Measurements from ENCODE around the gene CFAP298. TPM values are rescaled to one million over a fixed set of nuclear protein-coding genes. Genes with fewer than 3 reads are reported as not detected.

Gene CFAP298
- total and polyA plus RNA-seq, 2 donors (not counting 3 experiments of a cell fraction or from before 2014, with no cell fraction given) = 17.6 to 44.1 TPM

DNA sequence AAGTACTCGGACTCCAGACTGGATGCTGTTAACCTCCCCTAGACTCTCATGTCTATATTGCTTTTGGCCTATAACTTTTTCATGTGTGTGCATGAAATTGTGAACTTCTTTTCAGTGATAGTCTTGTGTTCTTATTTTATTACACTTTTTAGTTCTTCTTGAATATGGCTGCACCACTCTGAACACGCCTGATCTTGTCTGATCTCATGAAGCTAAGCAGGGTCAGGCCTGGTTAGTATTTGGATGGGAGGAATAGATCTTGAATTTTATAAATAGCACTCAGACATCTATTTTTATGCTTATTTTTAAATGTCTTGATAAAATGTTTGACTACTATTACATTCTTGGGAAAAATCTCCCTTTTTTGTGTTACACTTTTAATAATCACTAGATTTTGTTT lies 49.3 kb downstream of the CFAP298 start:
- peak; percentile 10 for DNase-seq (ENCODE audit: low read depth, low spot score)
- no peaks in the 10 kb centered on the region for H4K20me1 ChIP-seq (replicated peaks; ENCODE audit: control insufficient read depth, extremely low read depth, insufficient read depth, low read length)
- intact Hi-C loops (cut with micrococcal nuclease) = loop anchor here (1.0 kb wide), 4 partner anchors 39 to 160 kb away; no protein-coding TSS in a partner anchor
- TF ChIP-seq POLR2A (IDR thresholded peaks at IDR 0.05; ENCODE audit: low read depth, low read length) (no peak), JUN (IDR thresholded peaks at IDR 0.05; ENCODE audit: borderline replicate concordance, insufficient read depth, insufficient read length, low read depth) (no peak), FOS (IDR thresholded peaks at IDR 0.05; ENCODE audit: borderline replicate concordance, insufficient read depth, low read length) (no peak), GATA2 (IDR thresholded peaks at IDR 0.05; ENCODE audit: insufficient read depth, insufficient read length, low read depth, low read length) (no peak), EZH2 (IDR thresholded peaks at IDR 0.05; ENCODE audit: borderline replicate concordance, low read depth, low read length, severe bottlenecking) (no peak), POLR2AphosphoS5 (IDR thresholded peaks at IDR 0.05; ENCODE audit: insufficient read depth, low read depth, low read length) (no peak), MYC (IDR thresholded peaks at IDR 0.05; ENCODE audit: low read depth, low read length) (no peak)
- TF ChIP-seq, protein P1, sequence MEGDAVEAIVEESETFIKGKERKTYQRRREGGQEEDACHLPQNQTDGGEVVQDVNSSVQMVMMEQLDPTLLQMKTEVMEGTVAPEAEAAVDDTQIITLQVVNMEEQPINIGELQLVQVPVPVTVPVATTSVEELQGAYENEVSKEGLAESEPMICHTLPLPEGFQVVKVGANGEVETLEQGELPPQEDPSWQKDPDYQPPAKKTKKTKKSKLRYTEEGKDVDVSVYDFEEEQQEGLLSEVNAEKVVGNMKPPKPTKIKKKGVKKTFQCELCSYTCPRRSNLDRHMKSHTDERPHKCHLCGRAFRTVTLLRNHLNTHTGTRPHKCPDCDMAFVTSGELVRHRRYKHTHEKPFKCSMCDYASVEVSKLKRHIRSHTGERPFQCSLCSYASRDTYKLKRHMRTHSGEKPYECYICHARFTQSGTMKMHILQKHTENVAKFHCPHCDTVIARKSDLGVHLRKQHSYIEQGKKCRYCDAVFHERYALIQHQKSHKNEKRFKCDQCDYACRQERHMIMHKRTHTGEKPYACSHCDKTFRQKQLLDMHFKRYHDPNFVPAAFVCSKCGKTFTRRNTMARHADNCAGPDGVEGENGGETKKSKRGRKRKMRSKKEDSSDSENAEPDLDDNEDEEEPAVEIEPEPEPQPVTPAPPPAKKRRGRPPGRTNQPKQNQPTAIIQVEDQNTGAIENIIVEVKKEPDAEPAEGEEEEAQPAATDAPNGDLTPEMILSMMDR (IDR thresholded peaks at IDR 0.05; ENCODE audit: extremely low read depth in 1 of 2, insufficient read depth in 1 of 2, low read depth in 1 of 2, low read length in 2 of 2) = no peak
- TF ChIP-seq, protein P2, sequence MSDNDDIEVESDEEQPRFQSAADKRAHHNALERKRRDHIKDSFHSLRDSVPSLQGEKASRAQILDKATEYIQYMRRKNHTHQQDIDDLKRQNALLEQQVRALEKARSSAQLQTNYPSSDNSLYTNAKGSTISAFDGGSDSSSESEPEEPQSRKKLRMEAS (IDR thresholded peaks at IDR 0.05; ENCODE audit: insufficient read depth, insufficient read length) = no peak
- no peak overlapping the region for H3K4me2 ChIP-seq (ENCODE audit: insufficient read depth, low read length)
- no peak overlapping the region for H3K4me3 ChIP-seq (replicated peaks in 1 of 3; ENCODE audit: insufficient read depth in 1 of 3, low read depth in 1 of 3, low read length in 3 of 3)
- BruUV-seq (replicated peaks) = TSS peak; percentile 71
- ChIA-PET POLR2A (interaction anchor here (0.6 kb wide), 1 partner anchor 87 kb away, joined by 4 read pairs; no protein-coding TSS in a partner anchor), CTCF (interaction anchor here (1.1 to 3.9 kb wide), 16 partner anchors 9 to 159 kb away, joined by 3 to 62 read pairs (median 6); partner anchors contain the start of gene EVA1C)
- H3K4me1 ChIP-seq (ENCODE audit: control insufficient read depth, extremely low read depth, insufficient read depth, low read length) = peaks cover 6% of the 10 kb centered on the region
- no peaks in the 10 kb centered on the region for H3K9me1 ChIP-seq (replicated peaks; ENCODE audit: control insufficient read depth, extremely low read depth, insufficient read depth, low read length)
- H2AFZ ChIP-seq (ENCODE audit: low read depth, low read length) = no peak overlapping the region
- H3K27me3 ChIP-seq (ENCODE audit: control insufficient read depth in 2 of 2, insufficient read depth in 2 of 2, low read length in 2 of 2) = no peaks in the 10 kb centered on the region
- H3K9ac ChIP-seq (replicated peaks; ENCODE audit: extremely low read depth, insufficient read depth, low read length) = no peak overlapping the region
- H3K27ac ChIP-seq (ENCODE audit: insufficient read depth, low read depth, low read length) = no peak overlapping the region
- H3K9me3 ChIP-seq (replicated peaks; ENCODE audit: control insufficient read depth, insufficient read depth, low read length) = peaks cover 2% of the 10 kb centered on the region
- no peaks in the 10 kb centered on the region for H3K36me3 ChIP-seq (ENCODE audit: control insufficient read depth in 2 of 2, extremely low read depth in 1 of 2, insufficient read depth in 2 of 2, low read length in 2 of 2)
- no peaks in the 10 kb centered on the region for H3K79me2 ChIP-seq (ENCODE audit: control insufficient read depth, insufficient read depth, low read length)
- dilution Hi-C loops (cut with MboI; ENCODE audit: extremely low pct_ligation_motif_present, low sequenced_read_pairs) = no loop called here
- no peak for FAIRE-seq

Measured in endothelial cell of umbilical vein (primary cell).